Loucy (cell line): Measurements from ENCODE around the gene UBE4A.

Experiments
- EZH2phosphoT487 ChIP-seq: fragments of 200-600 bp; IDR thresholded peaks from 2 replicates; pipeline ENCODE4 v1.6.1; 2018; ENCODE audit warnings: antibody characterized with exemption, mild to moderate bottlenecking, moderate library complexity, borderline replicate concordance
- TF ChIP-seq, protein P1 (sequence below): fragments of 200-600 bp; sonication (generic); conservative IDR thresholded peaks from 2 replicates; pipeline ENCODE4 v1.5.1; 2014; ENCODE audit warnings: mild to moderate bottlenecking, antibody characterized with exemption, low read length

DNA sequence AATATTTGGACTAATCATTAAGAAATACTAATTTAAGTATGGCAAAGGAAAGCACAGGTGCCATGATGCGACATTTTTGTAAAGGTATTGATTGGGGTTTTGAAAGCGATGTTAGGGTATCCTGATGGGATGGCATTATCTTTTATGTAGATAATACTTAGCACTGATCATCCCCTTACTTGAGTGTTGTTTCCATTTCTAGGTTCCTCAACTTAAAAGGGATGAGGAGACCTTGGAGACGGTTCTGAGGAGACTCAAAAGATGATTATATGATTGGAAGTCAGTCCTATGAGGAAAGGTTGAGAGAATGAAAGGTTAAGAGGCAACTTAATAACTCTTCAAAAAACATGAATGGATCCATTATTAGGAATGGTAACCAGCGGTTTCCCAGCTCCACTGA lies 88.0 kb downstream of the UBE4A start:
- TF ChIP-seq, protein P1, sequence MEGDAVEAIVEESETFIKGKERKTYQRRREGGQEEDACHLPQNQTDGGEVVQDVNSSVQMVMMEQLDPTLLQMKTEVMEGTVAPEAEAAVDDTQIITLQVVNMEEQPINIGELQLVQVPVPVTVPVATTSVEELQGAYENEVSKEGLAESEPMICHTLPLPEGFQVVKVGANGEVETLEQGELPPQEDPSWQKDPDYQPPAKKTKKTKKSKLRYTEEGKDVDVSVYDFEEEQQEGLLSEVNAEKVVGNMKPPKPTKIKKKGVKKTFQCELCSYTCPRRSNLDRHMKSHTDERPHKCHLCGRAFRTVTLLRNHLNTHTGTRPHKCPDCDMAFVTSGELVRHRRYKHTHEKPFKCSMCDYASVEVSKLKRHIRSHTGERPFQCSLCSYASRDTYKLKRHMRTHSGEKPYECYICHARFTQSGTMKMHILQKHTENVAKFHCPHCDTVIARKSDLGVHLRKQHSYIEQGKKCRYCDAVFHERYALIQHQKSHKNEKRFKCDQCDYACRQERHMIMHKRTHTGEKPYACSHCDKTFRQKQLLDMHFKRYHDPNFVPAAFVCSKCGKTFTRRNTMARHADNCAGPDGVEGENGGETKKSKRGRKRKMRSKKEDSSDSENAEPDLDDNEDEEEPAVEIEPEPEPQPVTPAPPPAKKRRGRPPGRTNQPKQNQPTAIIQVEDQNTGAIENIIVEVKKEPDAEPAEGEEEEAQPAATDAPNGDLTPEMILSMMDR = no peak
- no peak for TF ChIP-seq EZH2phosphoT487
